Mucosa of stomach (tissue), 1 donor: ENCODE data around the gene FAM89B.
A peak's percentile ranks its signal among the peaks of the same experiment; 100 is the strongest.
"Not testable (repeated sequence)": the region's sequence is repeated elsewhere in the genome, so short reads cannot be mapped to it uniquely, and the experiment has no call there.

ENCODE experiments used
- H3K27me3 ChIP-seq: one replicate; pipeline ENCODE4 v1.7.0; 2013; ENCODE audit warnings: mild to moderate bottlenecking, low read length; ENCODE audit not compliant: control insufficient read depth, insufficient read depth
- H3K36me3 ChIP-seq: one replicate; pipeline ENCODE4 v1.7.0; 2013; ENCODE audit warnings: low read length; ENCODE audit not compliant: control insufficient read depth, insufficient read depth
- H3K4me1 ChIP-seq: one replicate; pipeline ENCODE4 v1.7.0; 2013; ENCODE audit warnings: mild to moderate bottlenecking, low read length; ENCODE audit not compliant: control insufficient read depth, insufficient read depth
- H3K4me3 ChIP-seq: one replicate; pipeline ENCODE4 v1.7.0; 2013; ENCODE audit warnings: low read length
- H3K9ac ChIP-seq: one replicate; pipeline ENCODE4 v1.7.0; 2013; ENCODE audit warnings: mild to moderate bottlenecking, low read length, moderate library complexity
- H3K9me3 ChIP-seq: one replicate; pipeline ENCODE4 v1.7.0; 2013; ENCODE audit warnings: mild to moderate bottlenecking, low read length, moderate library complexity; ENCODE audit not compliant: control insufficient read depth
- donor health status: Pancreatic carcinoma.

The FAM89B gene

DNA sequence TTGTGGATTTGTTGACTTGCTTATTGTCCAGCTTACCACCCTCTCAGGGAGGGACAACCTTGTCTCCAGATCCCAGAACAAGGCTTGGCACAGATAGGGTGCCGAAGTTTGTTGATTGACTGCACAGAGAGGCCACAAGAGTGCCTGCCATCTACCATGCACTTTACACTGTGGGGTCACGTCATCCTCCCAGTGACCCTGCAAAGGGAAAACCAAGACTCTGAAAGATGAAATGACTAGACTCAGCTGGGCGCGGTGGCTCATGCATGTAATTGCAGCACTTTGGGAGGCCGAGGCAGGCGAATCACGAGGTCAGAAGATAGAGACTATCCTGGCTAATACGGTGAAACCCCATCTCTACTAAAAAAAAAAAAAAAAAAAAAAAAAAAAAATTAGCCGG, 9.6 kb upstream of the FAM89B start:
- H3K4me1 ChIP-seq: peaks cover 28% of the 10 kb centered on the region
- H3K4me3 ChIP-seq: no peak overlapping the region
- no peaks in the 10 kb centered on the region for H3K27me3 ChIP-seq
- no peaks in the 10 kb centered on the region for H3K36me3 ChIP-seq
- H3K9me3 ChIP-seq: no peaks in the 10 kb centered on the region
- no peak overlapping the region for H3K9ac ChIP-seq

GRCh38 chr11:65563601-65564000, 8.7 kb upstream of the FAM89B start:
- Histone ChIP-seq H3K4me3 (no peak overlapping the region), H3K36me3 (no peaks in the 10 kb centered on the region), H3K9me3 (no peaks in the 10 kb centered on the region), H3K4me1 (peaks cover 30% of the 10 kb centered on the region), H3K9ac (no peak overlapping the region), H3K27me3 (no peaks in the 10 kb centered on the region)

GRCh38 chr11:65564879-65565559, 7.3 kb upstream of the FAM89B start:
- H3K27me3 ChIP-seq, H3K9ac ChIP-seq, H3K9me3 ChIP-seq, H3K36me3 ChIP-seq, H3K4me3 ChIP-seq: not testable (repeated sequence)
- peaks cover 27% of the 10 kb centered on the region for H3K4me1 ChIP-seq

DNA sequence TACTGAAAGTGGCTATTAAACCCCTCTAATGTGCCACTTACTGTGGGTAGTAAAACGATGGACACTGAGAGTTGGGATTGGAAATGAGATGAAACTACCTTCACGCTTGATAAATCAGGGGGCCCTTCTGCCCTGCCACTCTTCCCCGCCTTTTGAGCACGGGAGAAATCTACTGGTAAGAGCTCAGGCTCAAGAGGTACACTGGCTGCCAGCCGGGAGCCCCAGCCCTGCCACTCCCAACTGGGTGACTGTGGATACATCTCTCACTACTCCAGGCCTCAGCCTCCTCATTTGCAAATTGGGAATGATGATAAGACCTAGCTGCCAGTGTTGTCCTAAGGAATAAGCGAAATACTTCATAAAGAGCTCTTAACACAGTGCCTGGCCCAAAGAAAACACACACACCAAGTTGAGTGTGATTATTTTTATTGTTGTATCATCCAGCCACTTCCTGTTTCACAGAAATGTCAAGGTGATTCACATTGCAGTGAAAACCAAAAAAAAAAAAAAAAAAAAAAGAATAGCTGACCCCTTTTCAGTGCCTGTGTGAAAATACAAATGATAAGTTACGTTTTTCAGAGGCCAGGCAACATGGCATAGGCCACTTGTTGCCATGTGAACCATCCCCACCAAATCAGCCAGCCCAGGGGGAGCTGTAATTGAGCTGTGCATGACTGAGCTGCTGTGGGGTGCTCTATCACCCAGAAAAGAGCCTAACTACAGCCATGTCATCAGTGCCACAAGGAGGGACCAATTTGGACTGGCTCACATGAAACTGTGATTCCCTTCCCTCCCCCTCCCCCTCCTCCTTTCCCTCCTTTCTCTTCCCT, 6.5 kb upstream of the FAM89B start:
- Histone ChIP-seq H3K27me3 (no peaks in the 10 kb centered on the region), H3K9ac (no peak overlapping the region), H3K4me1 (peaks cover 23% of the 10 kb centered on the region), H3K4me3 (no peak overlapping the region), H3K36me3 (no peaks in the 10 kb centered on the region), H3K9me3 (no peaks in the 10 kb centered on the region)

GRCh38 chr11:65569164-65569972, 3.0 kb upstream of the FAM89B start:
- H3K36me3 ChIP-seq: no peaks in the 10 kb centered on the region
- H3K9me3 ChIP-seq: no peaks in the 10 kb centered on the region
- H3K4me1 ChIP-seq: peaks cover 45% of the 10 kb centered on the region
- no peaks in the 10 kb centered on the region for H3K27me3 ChIP-seq
- peak overlapping the region; percentile 91 for H3K4me3 ChIP-seq
- peak overlapping the region; percentile 82 for H3K9ac ChIP-seq

DNA sequence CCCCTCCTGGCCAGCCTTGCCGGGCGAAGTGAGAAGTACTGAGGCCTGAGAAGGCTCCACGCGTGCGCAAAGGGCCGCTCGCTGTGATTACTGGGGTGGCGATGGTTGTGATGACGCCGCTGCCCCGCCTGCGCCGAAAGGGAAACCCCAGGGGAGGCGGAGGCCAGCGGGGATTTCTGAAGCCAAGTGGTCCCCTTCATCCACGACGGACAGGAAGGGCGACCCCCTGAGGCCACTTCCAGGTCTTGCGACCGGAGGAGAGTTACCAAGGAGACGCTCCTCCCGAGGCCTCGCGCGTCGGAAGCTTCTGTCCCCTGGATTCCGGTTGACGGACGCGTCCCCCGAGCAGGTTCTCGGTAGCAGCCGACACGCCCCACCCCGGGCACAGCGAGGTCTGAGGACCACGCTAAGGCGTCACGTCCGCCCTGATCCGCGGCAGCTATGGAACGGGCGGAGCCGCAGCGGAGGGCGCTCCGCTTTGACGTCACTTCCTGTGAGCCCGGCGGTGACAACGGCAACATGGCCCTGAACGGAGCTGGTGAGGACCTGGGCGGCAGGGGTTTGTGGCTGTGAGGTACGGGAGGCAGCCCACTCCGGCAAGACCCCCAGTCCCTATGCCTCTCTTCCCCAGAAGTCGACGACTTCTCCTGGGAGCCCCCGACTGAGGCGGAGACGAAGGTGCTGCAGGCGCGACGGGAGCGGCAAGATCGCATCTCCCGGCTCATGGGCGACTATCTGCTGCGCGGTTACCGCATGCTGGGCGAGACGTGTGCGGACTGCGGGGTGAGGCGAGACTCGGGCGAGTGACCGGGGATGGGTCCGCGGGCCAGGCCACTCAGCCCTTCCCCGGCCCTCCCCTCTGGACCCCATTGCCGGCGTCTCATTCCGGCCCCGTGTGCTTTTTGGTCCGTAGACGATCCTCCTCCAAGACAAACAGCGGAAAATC, 2.1 kb upstream of the FAM89B start, which contains the start of gene ZNRD2:
Gene ZNRD2, plus strand, starts transcription at position 505 of the 946 bp plus-strand sequence. Its CDS starts 15 bp downstream, at position 520.
- Histone ChIP-seq H3K4me1 (peaks cover 51% of the 10 kb centered on the region), H3K9ac (peak within 1 kb of the TSS; percentile 82), H3K9me3 (no peaks in the 10 kb centered on the region), H3K4me3 (peak within 1 kb of the TSS; percentile 91), H3K36me3 (no peaks in the 10 kb centered on the region), H3K27me3 (no peaks in the 10 kb centered on the region)

- Histone ChIP-seq H3K9ac (no peak overlapping the region), H3K36me3 (no peaks in the 10 kb centered on the region), H3K4me3 (peak overlapping the region; percentile 91), H3K9me3 (no peaks in the 10 kb centered on the region), H3K4me1 (peaks cover 58% of the 10 kb centered on the region), H3K27me3 (no peaks in the 10 kb centered on the region)
These were observed 918 bp upstream of the FAM89B start for GRCh38 chr11:65571420-65571819.

- Histone ChIP-seq H3K27me3 (no peaks in the 10 kb centered on the region), H3K36me3 (no peaks in the 10 kb centered on the region), H3K4me3 (peak overlapping the region; percentile 91), H3K9me3 (no peaks in the 10 kb centered on the region), H3K9ac (no peak overlapping the region), H3K4me1 (peaks cover 63% of the 10 kb centered on the region)
These were observed 398 bp upstream of the FAM89B start for GRCh38 chr11:65571940-65572339.

DNA sequence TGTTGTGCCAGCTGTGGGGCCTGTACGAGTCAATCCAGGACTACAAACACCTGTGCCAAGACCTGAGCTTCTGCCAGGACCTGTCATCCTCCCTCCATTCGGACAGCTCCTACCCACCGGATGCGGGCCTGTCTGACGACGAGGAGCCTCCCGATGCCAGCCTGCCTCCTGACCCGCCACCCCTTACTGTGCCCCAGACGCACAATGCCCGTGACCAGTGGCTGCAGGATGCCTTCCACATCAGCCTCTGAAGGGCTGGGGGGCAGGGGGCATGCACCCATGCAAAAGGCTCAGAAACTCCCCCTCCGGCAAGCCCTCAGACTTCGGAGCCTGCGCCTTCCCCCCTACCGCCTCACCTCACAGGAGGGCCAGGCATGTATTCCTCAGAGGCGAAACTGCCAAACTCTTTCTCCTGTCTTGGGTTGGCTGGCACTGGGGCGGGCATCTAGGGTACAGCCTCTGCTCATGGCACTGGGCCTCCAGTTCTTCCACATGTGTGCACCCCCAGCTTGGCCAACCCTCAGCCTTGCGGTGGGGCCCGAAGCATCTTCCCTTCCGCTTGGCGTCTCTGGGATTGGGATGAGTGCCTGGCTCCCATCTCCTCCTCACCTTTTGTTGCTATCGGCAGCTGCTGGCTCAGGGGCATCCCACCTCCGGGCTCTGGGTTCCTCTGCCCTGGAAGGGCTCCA, 1.2 kb downstream of the FAM89B start:
- H3K36me3 ChIP-seq: no peaks in the 10 kb centered on the region
- H3K9me3 ChIP-seq: no peaks in the 10 kb centered on the region
- H3K4me3 ChIP-seq: no peak overlapping the region
- H3K9ac ChIP-seq: peak overlapping the region; percentile 33
- H3K4me1 ChIP-seq: peaks cover 75% of the 10 kb centered on the region
- no peaks in the 10 kb centered on the region for H3K27me3 ChIP-seq

GRCh38 chr11:65574109-65574810, 1.9 kb downstream of the FAM89B start:
- H3K4me1 ChIP-seq: peaks cover 74% of the 10 kb centered on the region
- H3K4me3 ChIP-seq: peak overlapping the region; percentile 37
- H3K36me3 ChIP-seq: no peaks in the 10 kb centered on the region
- no peaks in the 10 kb centered on the region for H3K27me3 ChIP-seq
- H3K9me3 ChIP-seq: no peaks in the 10 kb centered on the region
- peak overlapping the region; percentile 50 for H3K9ac ChIP-seq
